Testis (tissue), 3 donors: Measurements from ENCODE around the gene LSM12. TPM values are rescaled to one million over a fixed set of nuclear protein-coding genes. Genes with fewer than 3 reads are reported as not detected.
"Not testable (repeated sequence)": the region's sequence is repeated elsewhere in the genome, so short reads cannot be mapped to it uniquely, and the experiment has no call there.

Experiments
- DNase-seq: peaks from one replicate; pipeline ENCODE4 v3.0.0-alpha.2; 2019
- H3K27ac ChIP-seq, 2 donors: fragments of 200-600 bp; sonication (generic); one replicate each; pipeline ENCODE4 v1.5.1; 2019
- H3K27me3 ChIP-seq: fragments of 200-600 bp; sonication (generic); one replicate; pipeline ENCODE4 v1.5.1; 2019
- H3K36me3 ChIP-seq: fragments of 200-600 bp; sonication (generic); one replicate; pipeline ENCODE4 v1.5.1; 2017; ENCODE audit warnings: low read depth; ENCODE audit errors: missing control alignments
- H3K4me1 ChIP-seq: fragments of 200-600 bp; sonication (generic); one replicate; pipeline ENCODE4 v1.5.1; 2019
- H3K4me3 ChIP-seq, 2 donors: fragments of 200-600 bp; sonication (generic); one replicate each; pipeline ENCODE4 v1.5.1; 2017 to 2019
- H3K9me3 ChIP-seq: fragments of 200-600 bp; sonication (generic); one replicate; pipeline ENCODE4 v1.5.1; 2017
- POLR2A ChIP-seq: fragments of 450-650 bp; IDR thresholded peaks from one replicate; pipeline ENCODE4 v1.6.1; 2017; ENCODE audit warnings: antibody characterized with exemption, mild to moderate bottlenecking, moderate library complexity
- WGBS, 2 donors: methylation state at CpG; one replicate each; pipeline ENCODE4 v1.1.5; 2018; 5-methylcytosine and 5-hydroxymethylcytosine counted together
- intact Hi-C: fragments of 100-400 bp; cut with DNase I; formaldehyde crosslinking; loops from one replicate; pipeline ENCODE4 v1.15.1; 2023; ENCODE audit warnings: low total_unique reads
- polyA plus RNA-seq: library from polyadenylated mRNA; stranded (reverse); fragments of 350-450 nt; fragmentation: Illumina TruSeq; extraction: RNeasy Lipid Tissue Mini Kit (QIAGEN cat#74804); gene quantifications from one replicate; pipeline ENCODE4 v1.2.3, GENCODE V29; 2014; ENCODE audit warnings: low read depth, low replicate concordance; ENCODE audit not compliant: insufficient read depth
- total RNA-seq, 2 donors: library from RNA; depleted of rRNA; stranded (reverse); fragments of >200 nt; gene quantifications; one replicate each; pipeline ENCODE4 v1.2.3, GENCODE V29; 2016
- TF ChIP-seq, protein P1 (sequence below), 3 experiments: fragments of 450-650 bp in 2 of 3; fragments of 200-600 bp in 1 of 3; sonication (generic) in 1 of 3; IDR thresholded peaks; one replicate each; pipeline ENCODE4 v1.5.1; 2016 to 2019; ENCODE audit warnings: antibody characterized with exemption in 3 of 3, mild to moderate bottlenecking in 2 of 3, moderate library complexity in 1 of 3

Gene LSM12
- total and polyA plus RNA-seq, 3 donors from 2014 or later: 52.7 to 74.4 (median 57.6) TPM

GRCh38 chr17:44023545-44024270 lies 42.8 kb downstream of the LSM12 start:
- WGBS, 2 donors: 90 to 93% methylated on average over 18 to 22 of the region's 22 CpGs
- TF ChIP-seq, protein P1, sequence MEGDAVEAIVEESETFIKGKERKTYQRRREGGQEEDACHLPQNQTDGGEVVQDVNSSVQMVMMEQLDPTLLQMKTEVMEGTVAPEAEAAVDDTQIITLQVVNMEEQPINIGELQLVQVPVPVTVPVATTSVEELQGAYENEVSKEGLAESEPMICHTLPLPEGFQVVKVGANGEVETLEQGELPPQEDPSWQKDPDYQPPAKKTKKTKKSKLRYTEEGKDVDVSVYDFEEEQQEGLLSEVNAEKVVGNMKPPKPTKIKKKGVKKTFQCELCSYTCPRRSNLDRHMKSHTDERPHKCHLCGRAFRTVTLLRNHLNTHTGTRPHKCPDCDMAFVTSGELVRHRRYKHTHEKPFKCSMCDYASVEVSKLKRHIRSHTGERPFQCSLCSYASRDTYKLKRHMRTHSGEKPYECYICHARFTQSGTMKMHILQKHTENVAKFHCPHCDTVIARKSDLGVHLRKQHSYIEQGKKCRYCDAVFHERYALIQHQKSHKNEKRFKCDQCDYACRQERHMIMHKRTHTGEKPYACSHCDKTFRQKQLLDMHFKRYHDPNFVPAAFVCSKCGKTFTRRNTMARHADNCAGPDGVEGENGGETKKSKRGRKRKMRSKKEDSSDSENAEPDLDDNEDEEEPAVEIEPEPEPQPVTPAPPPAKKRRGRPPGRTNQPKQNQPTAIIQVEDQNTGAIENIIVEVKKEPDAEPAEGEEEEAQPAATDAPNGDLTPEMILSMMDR (IDR thresholded peaks at IDR 0.05): no peak
- no peak for TF ChIP-seq POLR2A
- intact Hi-C loops: no loop called here
- no peak overlapping the region for H3K4me3 ChIP-seq
- no peaks in the 10 kb centered on the region for H3K4me1 ChIP-seq
- H3K27ac ChIP-seq: no peak overlapping the region
- no peaks in the 10 kb centered on the region for H3K36me3 ChIP-seq
- no peaks in the 10 kb centered on the region for H3K9me3 ChIP-seq
- no peak for DNase-seq
- no peaks in the 10 kb centered on the region for H3K27me3 ChIP-seq

DNA sequence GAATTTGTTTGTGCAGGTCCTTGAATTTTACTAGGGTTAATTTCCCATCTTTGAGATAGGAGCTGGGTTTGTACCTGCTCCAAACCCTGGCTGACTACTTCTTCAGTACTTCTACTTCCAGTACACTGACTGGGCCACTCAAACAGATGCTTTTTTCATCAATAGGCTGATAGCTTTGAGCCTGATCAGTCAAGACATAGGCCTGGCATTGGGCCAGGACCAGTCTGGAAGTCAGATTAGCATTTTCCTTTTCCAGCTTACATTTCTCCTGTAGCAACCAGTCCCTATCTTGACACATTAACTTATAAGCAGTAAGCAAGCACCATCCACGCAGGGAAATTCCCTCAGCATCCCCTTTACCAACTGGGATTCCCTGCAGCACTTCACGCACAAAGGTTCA lies 44.2 kb downstream of the LSM12 start:
- 88 to 100% methylated on average over 2 of the region's 2 CpGs for WGBS, 2 donors
- no peaks in the 10 kb centered on the region for H3K4me1 ChIP-seq
- H3K36me3 ChIP-seq: no peaks in the 10 kb centered on the region
- intact Hi-C loops: no loop called here
- no peak overlapping the region for H3K27ac ChIP-seq
- no peaks in the 10 kb centered on the region for H3K27me3 ChIP-seq
- no peaks in the 10 kb centered on the region for H3K9me3 ChIP-seq
- H3K4me3 ChIP-seq: no peak overlapping the region
- no peak for DNase-seq
- TF ChIP-seq, protein P1 (IDR thresholded peaks at IDR 0.05): no peak

GRCh38 chr17:44021227-44021626 lies 45.2 kb downstream of the LSM12 start:
- H3K36me3 ChIP-seq, H3K27ac ChIP-seq, H3K27me3 ChIP-seq, H3K4me1 ChIP-seq, intact Hi-C loops, H3K9me3 ChIP-seq, H3K4me3 ChIP-seq, DNase-seq: not testable (repeated sequence)
- 94 to 95% methylated on average over 7 of the region's 7 CpGs for WGBS, 2 donors

DNA sequence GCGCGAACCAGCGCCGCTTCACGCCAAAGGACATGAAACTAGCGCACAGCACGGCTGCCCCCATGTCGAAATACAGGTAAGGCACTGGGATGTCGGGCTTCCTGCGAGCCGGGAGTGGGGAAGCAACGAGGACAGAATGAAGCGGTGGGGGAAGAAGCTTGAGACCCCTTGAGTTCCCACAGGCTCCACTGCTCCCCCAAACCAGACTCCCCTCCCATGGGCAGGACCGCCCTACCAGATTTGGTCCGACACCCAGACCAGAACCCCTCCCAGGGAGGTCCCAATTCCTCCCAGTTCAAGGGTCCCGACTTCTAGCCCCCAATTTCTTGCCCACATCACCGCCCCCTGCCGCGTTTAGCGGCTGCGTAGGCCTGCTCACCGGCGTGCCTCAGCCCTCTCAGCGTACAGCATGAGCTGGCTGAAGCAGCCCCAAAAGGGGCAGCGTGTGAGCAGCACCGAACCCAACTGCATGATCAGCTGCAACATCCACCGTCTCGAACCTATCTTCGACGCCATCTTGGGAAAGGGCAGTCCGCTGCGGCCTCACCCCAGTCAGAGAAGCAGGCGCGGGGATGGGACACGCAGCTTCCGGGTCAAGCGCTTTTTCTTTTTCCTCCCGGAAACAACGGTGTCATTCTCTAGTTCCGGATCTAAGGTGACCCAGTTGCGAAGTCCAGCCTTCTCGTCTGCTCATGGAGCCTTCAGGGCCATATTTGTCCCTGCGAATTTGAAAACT lies 51.9 kb downstream of the LSM12 start, which contains the start of gene TMEM101:
TSS of gene TMEM101 (minus strand) at position 527 of the 736 bp plus-strand sequence. CDS start at position 516, 11 bp downstream.
- intact Hi-C loops: no loop called here
- H3K4me3 ChIP-seq: peak within 1 kb of the TSS; percentile 60 to 88
- H3K4me1 ChIP-seq: peaks cover 9% of the 10 kb centered on the region
- H3K36me3 ChIP-seq: no peaks in the 10 kb centered on the region
- peak; percentile 95 for DNase-seq
- H3K9me3 ChIP-seq: no peaks in the 10 kb centered on the region
- no peak for TF ChIP-seq POLR2A
- TF ChIP-seq, protein P1 (IDR thresholded peaks at IDR 0.05): no peak
- peak within 1 kb of the TSS; percentile 49 to 73 for H3K27ac ChIP-seq
- WGBS, 2 donors: 0 to 1% methylated on average over 25 to 43 of the region's 43 CpGs
- no peaks in the 10 kb centered on the region for H3K27me3 ChIP-seq

DNA sequence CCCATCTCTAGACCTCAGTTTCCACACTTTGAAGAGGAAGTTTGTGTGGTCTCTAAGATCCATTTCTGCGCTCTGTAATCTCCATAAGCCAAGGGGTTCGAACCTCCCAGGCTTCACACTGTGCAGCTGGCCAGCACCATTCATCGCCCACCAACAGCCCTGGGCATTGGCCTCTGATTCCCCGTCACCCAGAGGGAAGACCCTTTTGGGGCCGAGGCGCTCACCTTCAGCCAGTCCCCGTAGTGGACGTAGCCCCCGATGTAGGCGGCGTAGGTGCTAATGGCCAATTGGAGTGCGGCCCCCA lies 52.4 kb downstream of the LSM12 start:
- Histone ChIP-seq H3K27ac (peak overlapping the region; percentile 49 to 73), H3K4me3 (peak overlapping the region; percentile 60 to 88), H3K36me3 (no peaks in the 10 kb centered on the region), H3K9me3 (no peaks in the 10 kb centered on the region), H3K27me3 (no peaks in the 10 kb centered on the region), H3K4me1 (peaks cover 9% of the 10 kb centered on the region)
- TF ChIP-seq POLR2A: no peak
- TF ChIP-seq, protein P1 (IDR thresholded peaks at IDR 0.05): no peak
- no peak for DNase-seq
- intact Hi-C loops: no loop called here
- 7 to 17% methylated on average over 4 to 12 of the region's 12 CpGs for WGBS, 2 donors
